A549 treated with CpdA at 1 μM for 4 hours (cell line): ENCODE results near the gene GRM3. TPM values are rescaled to one million over a fixed set of nuclear protein-coding genes. Genes with fewer than 3 reads are reported as not detected.

ENCODE experiments used
- total RNA-seq: library from RNA; stranded (reverse); fragments of 200-300 nt; extraction: Qiagen RNA extraction; gene quantifications from 5 replicates; pipeline ENCODE4 v1.2.3, GENCODE V29; 2022; ENCODE audit warnings: low read depth

Gene GRM3
- not detected in 5 replicates for total RNA-seq

DNA sequence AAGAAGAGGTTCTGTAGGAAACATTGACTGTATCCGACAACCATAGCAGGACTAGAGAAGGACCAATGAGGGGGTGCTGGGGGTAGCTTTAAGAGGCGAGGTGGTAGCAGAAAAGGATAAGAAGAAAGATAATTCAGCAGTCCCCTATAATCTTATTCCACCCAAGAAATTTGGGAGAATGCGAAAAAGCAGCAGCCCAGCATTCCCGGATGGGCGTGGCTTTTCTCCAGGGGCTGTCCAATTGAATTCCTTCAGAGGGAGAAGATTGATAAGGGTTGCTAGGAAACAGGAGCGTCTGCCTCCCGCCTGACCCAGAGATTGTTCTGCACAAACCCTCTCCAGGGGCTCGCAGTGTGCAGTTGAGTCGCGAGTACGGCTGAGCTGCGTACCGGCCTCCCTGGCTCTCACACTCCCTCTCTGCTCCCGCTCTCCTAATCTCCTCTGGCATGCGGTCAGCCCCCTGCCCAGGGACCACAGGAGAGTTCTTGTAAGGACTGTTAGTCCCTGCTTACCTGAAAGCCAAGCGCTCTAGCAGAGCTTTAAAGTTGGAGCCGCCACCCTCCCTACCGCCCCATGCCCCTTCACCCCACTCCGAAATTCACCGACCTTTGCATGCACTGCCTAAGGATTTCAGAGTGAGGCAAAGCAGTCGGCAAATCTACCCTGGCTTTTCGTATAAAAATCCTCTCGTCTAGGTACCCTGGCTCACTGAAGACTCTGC is at the start of gene GRM3:
Gene GRM3, plus strand, starts transcription at position 349 of the 721 bp plus-strand sequence. CDS start 121,237 bp downstream, outside the sequence.

